HG02943 (cell line): ENCODE data around the gene N4BP2.

ENCODE experiments used
- ATAC-seq: cut with Tn5 transposase; IDR thresholded peaks from one replicate; pipeline ENCODE4 v1.9.1; 2021; ENCODE audit warnings: mild to moderate bottlenecking, low read depth, moderate library complexity; ENCODE audit not compliant: unreplicated experiment

The N4BP2 gene

GRCh38 chr4:40149960-40150385, 93.3 kb downstream of the N4BP2 start:
- peak; percentile 58 for ATAC-seq

DNA sequence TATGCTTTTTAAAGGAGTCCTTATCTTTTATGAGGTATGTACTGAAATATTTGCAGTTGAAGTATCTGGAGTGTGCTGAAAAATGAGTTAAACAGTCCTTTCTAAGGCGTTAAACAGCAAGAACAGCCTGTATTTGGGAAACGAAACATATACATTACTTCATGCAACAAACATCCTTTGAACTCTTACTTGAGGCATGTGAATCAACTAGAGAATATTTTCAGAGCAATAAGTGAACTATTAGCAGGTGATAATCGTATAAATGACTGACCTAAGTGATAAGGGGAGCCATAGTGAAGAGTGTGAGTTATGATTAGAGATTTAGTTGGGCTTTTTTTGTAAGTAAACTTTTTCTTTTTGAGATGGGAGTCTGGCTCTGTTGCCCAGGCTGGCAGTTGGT, 94.3 kb downstream of the N4BP2 start:
- ATAC-seq = no peak

GRCh38 chr4:40152637-40153036, 96.0 kb downstream of the N4BP2 start:
- ATAC-seq = no peak

DNA sequence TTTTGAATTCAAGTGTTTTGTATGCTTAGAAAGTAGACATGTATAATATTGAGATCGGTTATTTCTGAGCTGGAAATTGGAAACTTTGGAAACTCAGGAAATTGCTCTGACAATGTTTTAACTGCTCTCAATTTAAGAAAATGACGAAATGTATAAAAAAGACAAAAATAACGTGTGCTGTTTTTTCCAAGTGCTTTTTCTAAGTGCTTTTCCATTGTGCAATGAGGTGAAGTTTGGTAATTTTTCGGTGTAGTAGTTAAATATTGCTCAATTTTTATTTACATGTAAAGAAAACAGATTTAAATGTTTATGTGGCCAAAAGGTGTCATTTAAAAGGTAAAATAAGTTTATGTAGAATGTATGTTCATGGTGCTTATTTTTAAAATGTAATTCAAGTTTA, 100.8 kb downstream of the N4BP2 start:
- no peak for ATAC-seq

DNA sequence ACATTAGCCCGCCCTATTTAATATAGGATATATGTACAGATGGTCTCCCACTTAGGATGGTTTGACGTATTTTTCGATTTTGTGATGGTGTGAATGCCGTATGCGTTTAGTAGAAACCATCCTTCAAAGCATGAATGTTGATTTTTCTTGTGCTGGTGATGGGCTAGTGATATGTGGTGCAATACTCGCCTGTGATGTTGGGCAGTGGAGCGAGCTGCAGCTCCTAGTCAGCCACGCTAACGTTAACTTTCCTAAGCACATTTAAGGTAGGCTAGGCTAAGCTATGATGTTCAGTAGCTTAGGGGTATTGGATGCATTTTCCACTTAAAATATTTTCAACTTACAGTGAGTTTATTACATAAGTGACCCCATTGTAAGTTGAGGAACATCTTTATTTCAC, 103.6 kb downstream of the N4BP2 start:
- no peak for ATAC-seq

DNA sequence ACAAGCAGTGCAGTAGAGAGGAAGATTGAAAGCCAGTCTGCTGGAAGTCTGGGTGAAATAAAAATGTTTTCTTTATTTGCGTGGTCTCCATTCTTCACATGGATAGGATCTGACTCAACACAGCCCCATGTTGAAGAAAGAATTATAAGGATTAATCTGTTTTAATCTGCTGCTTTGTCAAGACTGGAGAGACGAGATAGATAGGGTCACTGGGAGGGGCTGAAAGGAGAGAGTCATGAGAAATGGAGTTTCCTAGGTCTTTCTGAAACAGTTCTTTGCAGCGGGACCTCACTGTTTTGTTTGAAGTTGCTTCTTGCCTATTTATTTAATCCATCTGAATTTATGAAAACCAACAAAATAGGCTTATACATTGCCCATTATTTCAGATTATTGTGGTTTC, 107.8 kb downstream of the N4BP2 start:
- ATAC-seq = no peak

- no peak for ATAC-seq
Measured at GRCh38 chr4:40165916-40166315, 109.3 kb downstream of the N4BP2 start.

DNA sequence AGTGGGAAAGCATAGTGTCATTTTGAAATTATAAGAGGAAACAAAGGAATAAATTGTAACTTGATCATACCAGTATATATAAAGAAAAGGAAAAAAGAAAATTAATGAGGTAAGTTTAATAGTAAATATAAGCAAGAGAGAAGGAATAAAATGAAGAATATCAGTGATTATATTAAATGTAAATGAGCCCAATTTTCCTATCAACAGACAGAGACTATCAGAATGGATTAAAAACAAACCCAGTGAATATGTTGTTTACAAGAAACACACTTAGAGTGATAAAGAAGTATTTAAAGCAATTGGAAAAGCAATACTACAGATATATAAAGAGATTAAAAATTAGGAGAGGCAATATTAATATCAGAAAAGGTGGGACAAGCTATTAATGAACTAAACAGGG, 111.4 kb downstream of the N4BP2 start:
- no peak for ATAC-seq

DNA sequence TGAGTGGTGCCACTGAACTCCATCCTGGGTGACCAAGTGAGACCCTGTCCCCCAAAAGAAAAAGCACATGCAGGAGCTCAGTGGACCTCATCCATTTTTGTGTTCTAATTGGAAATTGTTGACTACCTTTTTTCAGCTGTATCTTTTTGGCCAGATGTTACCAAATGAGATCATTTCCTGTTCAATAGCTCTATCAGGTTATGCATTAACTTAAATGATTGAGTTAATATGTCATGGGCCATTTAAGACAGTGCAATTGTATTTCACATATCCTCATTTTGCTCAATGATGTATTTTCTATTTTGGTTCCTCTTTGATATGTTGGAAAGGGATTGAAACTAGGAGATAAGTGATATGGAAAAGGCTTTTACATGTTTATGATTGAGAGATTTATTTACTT, 113.9 kb downstream of the N4BP2 start:
- no peak for ATAC-seq

- no peak for ATAC-seq
Measured at GRCh38 chr4:40173470-40173875, 116.8 kb downstream of the N4BP2 start.

- no peak for ATAC-seq
Measured at GRCh38 chr4:40176602-40177001, 120.0 kb downstream of the N4BP2 start.

- no peak for ATAC-seq
Measured at GRCh38 chr4:40177591-40177990, 120.9 kb downstream of the N4BP2 start.

- ATAC-seq = no peak
Measured at GRCh38 chr4:40178672-40179071, 122.0 kb downstream of the N4BP2 start.

DNA sequence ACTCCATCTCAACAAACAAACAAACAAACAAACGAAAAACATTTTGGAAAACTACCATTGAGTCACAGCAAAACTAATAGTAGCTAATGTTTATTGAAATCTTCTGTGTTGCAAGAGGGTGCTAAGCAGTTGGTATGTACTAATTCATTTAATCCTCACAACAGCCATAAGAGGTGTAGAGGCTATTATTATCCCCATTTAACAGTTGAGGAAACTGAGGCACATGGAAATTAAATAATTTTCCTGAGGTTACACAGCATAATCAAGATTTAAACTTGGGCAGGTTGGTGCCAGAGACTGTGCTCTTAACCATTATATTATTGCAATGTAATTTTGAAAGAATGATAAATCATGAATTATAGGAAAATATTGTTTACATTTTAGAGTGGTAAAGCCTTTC, 122.7 kb downstream of the N4BP2 start:
- no peak for ATAC-seq

GRCh38 chr4:40180356-40180755, 123.7 kb downstream of the N4BP2 start:
- no peak for ATAC-seq

DNA sequence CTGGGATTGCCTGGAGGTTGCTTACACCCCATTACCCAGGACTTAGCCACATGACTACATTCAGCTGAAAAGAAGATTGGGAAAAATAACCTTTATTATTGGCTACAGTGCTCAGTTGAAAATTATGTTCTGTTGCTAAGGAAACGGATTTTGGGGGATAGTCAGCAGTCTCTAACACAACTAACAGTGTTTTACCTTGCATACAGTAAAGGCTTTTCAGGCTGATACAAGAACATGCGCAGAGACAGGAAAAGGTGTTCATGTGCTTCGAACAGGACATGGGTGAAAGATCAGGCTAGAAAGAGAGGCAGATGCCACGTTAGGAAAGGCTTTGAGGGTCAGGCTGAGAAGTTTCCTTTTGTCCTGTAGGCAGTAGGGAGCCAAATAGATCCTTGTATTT, 125.4 kb downstream of the N4BP2 start:
- ATAC-seq = no peak

- no peak for ATAC-seq
Measured at GRCh38 chr4:40182954-40183353, 126.3 kb downstream of the N4BP2 start.

GRCh38 chr4:40183615-40184411, 127.2 kb downstream of the N4BP2 start:
- no peak for ATAC-seq

DNA sequence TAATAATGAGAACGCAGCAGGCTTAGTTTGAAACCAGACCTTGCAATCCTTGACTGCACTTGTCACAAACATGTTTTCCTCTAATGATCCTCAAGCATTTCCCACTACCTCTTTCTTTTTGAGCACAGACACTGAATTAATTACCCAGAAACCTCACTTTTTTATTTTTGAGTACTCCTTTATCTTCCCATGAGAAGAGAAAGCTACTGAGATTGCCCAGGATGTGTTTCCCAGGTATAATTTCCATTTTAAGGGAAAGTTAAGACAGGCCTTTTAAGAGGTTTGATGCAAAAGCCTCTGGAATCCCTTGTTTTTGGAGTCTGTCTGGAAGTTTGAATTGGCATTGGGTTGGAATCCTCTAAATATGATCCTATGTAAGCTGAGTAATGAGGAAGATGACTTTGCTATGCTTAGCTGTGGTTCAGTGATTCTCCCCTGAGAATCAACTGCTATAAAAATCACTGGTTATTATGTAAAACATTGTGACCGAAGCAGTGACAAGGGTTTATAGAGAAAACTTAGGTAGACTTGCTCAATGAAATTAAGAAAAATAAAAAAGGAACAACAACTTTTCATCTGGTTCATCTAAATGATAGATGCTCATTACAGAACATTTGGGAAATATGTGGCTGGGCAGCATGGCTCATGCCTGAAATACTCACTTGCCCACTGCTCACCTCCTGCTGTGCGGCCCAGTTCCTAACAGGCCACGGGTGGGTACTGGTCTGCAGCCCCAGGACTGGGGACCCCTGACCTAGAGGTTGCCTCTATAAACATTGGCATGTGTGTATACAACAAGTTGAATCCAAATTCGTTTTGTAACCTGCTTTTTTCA, 129.4 kb downstream of the N4BP2 start:
- ATAC-seq = no peak

- ATAC-seq = no peak
Measured at GRCh38 chr4:40186665-40187014, 130.0 kb downstream of the N4BP2 start.

GRCh38 chr4:40187386-40187906, 130.8 kb downstream of the N4BP2 start:
- ATAC-seq = no peak

- no peak for ATAC-seq
Measured at GRCh38 chr4:40190019-40190418, 133.4 kb downstream of the N4BP2 start.
